Activated CD8-positive, alpha-beta T cell treated with anti-CD3 and anti-CD28 coated beads for 36 hours (primary cell): ENCODE results near the gene RPLP2. TPM values are rescaled to one million over a fixed set of nuclear protein-coding genes. Genes with fewer than 3 reads are reported as not detected.

ENCODE experiments used
- ATAC-seq: fragments of 200-7000 bp; cut with Tn5 transposase; one replicate; pipeline ENCODE4 v1.10.0; 2021; ENCODE audit warnings: mild to moderate bottlenecking, moderate library complexity
- CTCF ChIA-PET: fragments of 350-600 bp; sonication (Branson Sonifier 250); formaldehyde crosslinking; loops from one replicate; lab custom pipeline; 2021; ENCODE audit warnings: antibody characterized with exemption; lab: Charles Lee
- POLR2A ChIA-PET: fragments of 350-600 bp; sonication (Branson Sonifier 250); formaldehyde crosslinking; loops from one replicate; lab custom pipeline; 2021; ENCODE audit warnings: antibody characterized with exemption; lab: Charles Lee
- DNase-seq: peaks from one replicate; pipeline ENCODE4 v3.0.0-alpha.2; 2020
- H3K27ac Mint-ChIP-seq: one replicate; pipeline ENCODE4 v1.8.0; 2021; ENCODE audit warnings: mild to moderate bottlenecking, mixed read lengths
- H3K27me3 Mint-ChIP-seq: one replicate; pipeline ENCODE4 v1.8.0; 2021; ENCODE audit warnings: mixed read lengths
- H3K36me3 Mint-ChIP-seq: one replicate; pipeline ENCODE4 v1.8.0; 2021; ENCODE audit warnings: low read depth, mixed read lengths
- H3K4me1 Mint-ChIP-seq: one replicate; pipeline ENCODE4 v1.8.0; 2021; ENCODE audit warnings: low read depth, mixed read lengths
- H3K4me3 Mint-ChIP-seq: one replicate; pipeline ENCODE4 v1.8.0; 2021; ENCODE audit warnings: mild to moderate bottlenecking, moderate library complexity, mixed read lengths
- H3K9me3 Mint-ChIP-seq: one replicate; pipeline ENCODE4 v1.8.0; 2021; ENCODE audit warnings: mixed read lengths
- CTCF ChIP-seq: fragments of 200-600 bp; IDR thresholded peaks from one replicate; pipeline ENCODE4 v1.8.0; 2022; ENCODE audit warnings: antibody characterized with exemption, mild to moderate bottlenecking
- intact Hi-C: fragments of 100-400 bp; cut with micrococcal nuclease; formaldehyde crosslinking; loops from one replicate; pipeline ENCODE4 v1.10.0; 2022
- total RNA-seq, 2 experiments: library from RNA; stranded (reverse); gene quantifications; one replicate each; pipeline ENCODE4 v1.2.3, GENCODE V29; 2021

The RPLP2 gene
- total RNA-seq, 2 experiments from 2014 or later: 3,638 to 3,686 TPM

DNA sequence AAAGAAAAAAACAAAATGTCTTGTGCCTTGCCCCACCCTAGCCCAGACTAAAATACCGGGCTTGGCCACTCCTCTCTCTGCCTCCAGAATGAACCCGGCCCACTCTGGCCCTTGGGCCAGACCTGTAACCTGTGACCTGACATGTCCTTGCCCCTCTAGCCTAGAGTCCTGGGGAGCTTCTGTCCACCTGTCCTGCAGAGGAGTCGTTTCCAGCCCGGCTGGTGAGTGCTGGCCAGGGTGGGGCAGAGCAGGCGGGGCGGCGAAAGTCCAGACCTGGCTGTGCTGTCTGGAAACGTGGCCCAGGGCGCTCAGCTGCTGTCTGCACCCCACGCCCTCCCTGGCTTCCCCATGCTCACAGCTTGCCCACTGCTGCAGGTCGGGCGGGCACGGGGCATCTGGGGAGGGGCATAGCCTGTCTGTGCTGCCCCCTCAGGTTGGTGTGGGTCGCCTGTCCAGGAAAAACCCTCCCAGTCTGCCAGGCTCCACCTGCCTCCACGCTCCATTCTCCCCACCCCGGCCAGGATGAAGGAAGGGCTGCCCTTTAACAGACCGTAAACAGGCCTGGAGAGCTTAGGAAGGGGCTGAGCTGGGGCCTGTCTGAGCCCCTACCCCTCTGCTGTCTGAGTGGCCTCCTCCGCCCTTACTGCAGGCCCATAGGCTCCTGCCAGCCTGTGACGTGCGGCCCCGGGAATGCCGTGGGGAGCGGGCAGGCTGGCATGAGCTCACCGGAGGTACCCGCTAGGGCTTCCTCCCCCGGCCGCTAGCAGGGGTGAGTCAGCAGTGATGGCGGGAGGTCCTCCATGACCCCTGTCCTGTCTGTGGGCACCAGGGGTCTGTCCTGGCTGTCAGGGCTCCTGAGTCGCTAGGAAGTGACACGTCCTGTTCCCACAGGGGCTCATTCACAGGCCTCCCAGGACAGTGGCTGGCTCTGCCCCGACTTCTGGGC lies 24.9 kb downstream of the RPLP2 start:
- ATAC-seq: no peak
- TF ChIP-seq CTCF: no peak
- no peak overlapping the region for H3K27ac Mint-ChIP-seq
- peak; percentile 51 for DNase-seq
- CTCF ChIA-PET: interaction anchor here (0.6 to 1.3 kb wide), 4 partner anchors 9 to 16 kb away, joined by 3 to 6 read pairs (median 4); partner anchors contain the start of gene PNPLA2
- POLR2A ChIA-PET: interaction anchor here (1.1 to 21.1 kb wide), 5 partner anchors 8 to 36 kb away, joined by 3 to 273 read pairs (median 3); partner anchors contain the start of genes PNPLA2, RPLP2 and TSPAN4
- H3K4me3 Mint-ChIP-seq: peak overlapping the region; percentile 64
- intact Hi-C loops: no loop called here
- H3K9me3 Mint-ChIP-seq: no peaks in the 10 kb centered on the region
- peaks cover 7% of the 10 kb centered on the region for H3K36me3 Mint-ChIP-seq
- H3K27me3 Mint-ChIP-seq: peaks cover 18% of the 10 kb centered on the region
- peaks cover 21% of the 10 kb centered on the region for H3K4me1 Mint-ChIP-seq

DNA sequence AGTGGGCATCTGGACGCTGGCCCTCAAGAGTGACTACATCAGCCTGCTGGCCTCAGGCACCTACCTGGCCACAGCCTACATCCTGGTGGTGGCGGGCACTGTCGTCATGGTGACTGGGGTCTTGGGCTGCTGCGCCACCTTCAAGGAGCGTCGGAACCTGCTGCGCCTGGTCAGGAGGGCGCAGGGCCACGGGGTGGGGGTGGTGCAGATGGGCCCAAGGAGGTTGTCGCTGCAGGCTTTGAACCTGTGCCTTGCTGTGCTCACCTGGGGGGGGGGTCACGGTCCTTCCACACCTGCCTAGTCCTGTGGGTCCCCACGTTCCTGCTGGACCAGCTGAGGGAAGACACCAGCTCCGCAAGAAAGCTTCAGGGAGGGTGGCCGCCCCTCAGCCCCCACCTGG lies 26.5 kb downstream of the RPLP2 start:
- Mint-ChIP-seq H3K27ac (no peak overlapping the region), H3K9me3 (no peaks in the 10 kb centered on the region), H3K36me3 (peaks cover 19% of the 10 kb centered on the region), H3K4me3 (no peak overlapping the region), H3K4me1 (peaks cover 30% of the 10 kb centered on the region), H3K27me3 (peaks cover 9% of the 10 kb centered on the region)
- TF ChIP-seq CTCF: no peak
- no peak for ATAC-seq
- CTCF ChIA-PET: no interaction called here
- DNase-seq: no peak
- intact Hi-C loops: no loop called here
- POLR2A ChIA-PET: interaction anchor here (0.8 to 21.1 kb wide), 2 partner anchors 12 to 20 kb away, joined by 3 to 273 read pairs; partner anchors contain the start of genes PNPLA2 and RPLP2

DNA sequence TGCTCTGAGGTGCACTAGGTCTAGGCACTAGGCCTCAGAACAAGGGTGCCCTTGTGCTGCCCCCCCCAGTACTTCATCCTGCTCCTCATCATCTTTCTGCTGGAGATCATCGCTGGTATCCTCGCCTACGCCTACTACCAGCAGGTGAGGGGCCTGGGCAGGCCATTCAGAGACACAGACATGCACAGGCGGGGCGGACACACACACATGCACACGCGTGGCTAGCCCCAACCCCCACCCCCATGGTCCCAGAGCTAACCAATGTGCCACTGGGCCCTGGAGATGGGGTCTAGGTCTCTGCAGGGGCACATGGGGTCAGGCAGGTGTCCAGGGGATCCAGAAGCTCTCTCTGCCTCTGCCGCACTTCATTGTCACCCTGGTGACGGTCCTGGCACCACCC lies 26.9 kb downstream of the RPLP2 start:
- Mint-ChIP-seq H3K27me3 (peaks cover 5% of the 10 kb centered on the region), H3K36me3 (peaks cover 19% of the 10 kb centered on the region), H3K4me3 (no peak overlapping the region), H3K9me3 (no peaks in the 10 kb centered on the region), H3K4me1 (peaks cover 29% of the 10 kb centered on the region), H3K27ac (no peak overlapping the region)
- POLR2A ChIA-PET: interaction anchor here (0.8 to 21.1 kb wide), 2 partner anchors 12 to 21 kb away, joined by 3 to 273 read pairs; partner anchors contain the start of genes PNPLA2 and RPLP2
- DNase-seq (no peak), ATAC-seq (no peak)
- CTCF ChIA-PET: interaction anchor here (1.9 kb wide), 1 partner anchor 11 kb away, joined by 7 read pairs; no protein-coding TSS in a partner anchor
- no peak for TF ChIP-seq CTCF
- intact Hi-C loops: no loop called here

DNA sequence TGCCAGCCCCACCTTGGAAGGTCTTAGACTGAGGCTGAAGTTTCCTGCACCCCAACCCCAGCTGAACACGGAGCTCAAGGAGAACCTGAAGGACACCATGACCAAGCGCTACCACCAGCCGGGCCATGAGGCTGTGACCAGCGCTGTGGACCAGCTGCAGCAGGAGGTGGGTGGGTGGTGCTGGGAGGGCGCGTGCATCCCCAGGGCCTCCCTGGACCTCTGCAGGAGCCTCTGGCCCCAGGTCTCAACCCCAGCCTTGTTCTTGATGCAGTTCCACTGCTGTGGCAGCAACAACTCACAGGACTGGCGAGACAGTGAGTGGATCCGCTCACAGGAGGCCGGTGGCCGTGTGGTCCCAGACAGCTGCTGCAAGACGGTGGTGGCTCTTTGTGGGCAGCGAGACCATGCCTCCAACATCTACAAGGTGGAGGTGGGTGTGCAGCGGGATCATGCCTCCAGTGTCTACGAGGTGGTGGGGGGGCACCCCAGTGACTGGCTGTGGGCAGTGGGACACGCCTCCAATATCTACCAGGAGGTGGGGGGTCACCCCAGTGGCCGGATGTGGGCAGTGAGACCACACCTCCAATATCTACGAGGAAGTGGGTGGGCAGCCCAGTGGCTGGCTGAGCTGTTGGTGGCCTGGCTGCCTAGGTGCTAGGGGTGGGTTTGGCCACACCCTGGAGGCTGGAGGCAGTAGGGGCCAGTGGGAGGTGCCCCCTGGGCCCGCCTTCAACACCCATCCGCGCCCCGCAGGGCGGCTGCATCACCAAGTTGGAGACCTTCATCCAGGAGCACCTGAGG lies 27.6 kb downstream of the RPLP2 start:
- no peak for ATAC-seq
- TF ChIP-seq CTCF: no peak
- peaks cover 3% of the 10 kb centered on the region for H3K27me3 Mint-ChIP-seq
- no peak overlapping the region for H3K27ac Mint-ChIP-seq
- H3K4me3 Mint-ChIP-seq: no peak overlapping the region
- H3K9me3 Mint-ChIP-seq: no peaks in the 10 kb centered on the region
- no peak for DNase-seq
- H3K36me3 Mint-ChIP-seq: peaks cover 19% of the 10 kb centered on the region
- ChIA-PET POLR2A (interaction anchor here (8.2 to 21.1 kb wide), 2 partner anchors 9 to 22 kb away, joined by 81 to 273 read pairs; partner anchors contain the start of genes CD151, CRACR2B, PNPLA2 and RPLP2), CTCF (interaction anchor here (1.9 kb wide), 1 partner anchor 10 kb away, joined by 7 read pairs; no protein-coding TSS in a partner anchor)
- intact Hi-C loops: no loop called here
- H3K4me1 Mint-ChIP-seq: peaks cover 28% of the 10 kb centered on the region
